ENCODE data around the gene ATF3. TPM values are rescaled to one million over a fixed set of nuclear protein-coding genes. Genes with fewer than 3 reads are reported as not detected.

ATF3 gene
- polyA plus RNA-seq, 1 donor from 2014 or later, result 7.2 TPM

- Histone ChIP-seq H4K20me1 (ENCODE audit: insufficient read depth) (no peaks in the 10 kb centered on the region), H2AFZ (ENCODE audit: low read depth, low read length) (no peak overlapping the region), H3K4me2 (ENCODE audit: low read length) (no peak overlapping the region), H3K9me2 (ENCODE audit: insufficient read depth, low read length) (no peaks in the 10 kb centered on the region), H3K27ac (ENCODE audit: low read length) (no peak overlapping the region), H3K36me3 (ENCODE audit: insufficient read depth, low read length) (no peaks in the 10 kb centered on the region), H3K9me3 (ENCODE audit: low read length) (no peaks in the 10 kb centered on the region), H3K27me3 (ENCODE audit: insufficient read depth, low read depth, low read length) (peaks cover 29% of the 10 kb centered on the region), H3K4me3 (ENCODE audit: low read length) (no peak overlapping the region), H3K79me2 (replicated peaks; ENCODE audit: insufficient read depth, low read length) (no peaks in the 10 kb centered on the region), H3K9ac (ENCODE audit: low read length) (no peak overlapping the region), H3F3A (ENCODE audit: insufficient read depth, low read length, poor library complexity, severe bottlenecking) (no peaks in the 10 kb centered on the region)
- TF ChIP-seq RAD21 (conservative IDR thresholded peaks at IDR 0.05) (no peak), SMC3 (conservative IDR thresholded peaks at IDR 0.05; ENCODE audit: poor library complexity) (no peak), EP300 (conservative IDR thresholded peaks at IDR 0.05; ENCODE audit: poor library complexity, severe bottlenecking) (no peak), REST (IDR thresholded peaks at IDR 0.05; ENCODE audit: borderline replicate concordance) (no peak), TAF1 (IDR thresholded peaks at IDR 0.05; ENCODE audit: low read depth) (no peak), MXI1 (conservative IDR thresholded peaks at IDR 0.05; ENCODE audit: poor library complexity, severe bottlenecking) (no peak), POLR2AphosphoS5 (IDR thresholded peaks at IDR 0.05) (no peak), CTCF (IDR thresholded peaks at IDR 0.05; ENCODE audit: poor library complexity, severe bottlenecking) (no peak)
These were observed 7.6 kb upstream of the ATF3 start for GRCh38 chr1:212600980-212601379.

DNA sequence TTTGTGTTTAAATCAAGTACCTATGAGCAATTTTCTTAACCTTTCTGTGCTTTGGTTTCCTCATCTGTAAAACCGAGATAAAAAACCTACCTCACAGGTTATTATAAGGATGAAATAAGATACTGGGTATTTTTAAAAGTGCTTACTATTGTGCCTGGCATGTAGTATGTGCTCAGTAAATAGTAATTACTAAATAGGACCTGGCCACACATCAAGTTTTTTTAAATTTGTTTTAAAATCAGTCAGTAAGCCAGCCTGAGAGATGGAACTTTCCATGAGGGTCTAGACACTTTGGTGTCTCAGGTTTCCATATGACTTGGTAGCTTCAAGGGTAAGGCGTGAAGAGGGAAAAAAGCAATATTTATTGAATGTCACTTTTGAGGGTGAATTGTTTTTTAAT lies 7.0 kb upstream of the ATF3 start:
- Histone ChIP-seq H3K27me3 (ENCODE audit: insufficient read depth, low read depth, low read length) (peaks cover 34% of the 10 kb centered on the region), H4K20me1 (ENCODE audit: insufficient read depth) (no peaks in the 10 kb centered on the region), H3K36me3 (ENCODE audit: insufficient read depth, low read length) (no peaks in the 10 kb centered on the region)

More for the DNA sequence above, 7.0 kb upstream of the ATF3 start:
- no peaks in the 10 kb centered on the region for H3K79me2 ChIP-seq (replicated peaks; ENCODE audit: insufficient read depth, low read length)
- H3K4me2 ChIP-seq (ENCODE audit: low read length), result no peak overlapping the region
- H2AFZ ChIP-seq (ENCODE audit: low read depth, low read length), result no peak overlapping the region
- TF ChIP-seq MXI1 (conservative IDR thresholded peaks at IDR 0.05; ENCODE audit: poor library complexity, severe bottlenecking), result no peak
- no peak for TF ChIP-seq CTCF (IDR thresholded peaks at IDR 0.05; ENCODE audit: poor library complexity, severe bottlenecking)
- no peak for TF ChIP-seq EP300 (conservative IDR thresholded peaks at IDR 0.05; ENCODE audit: poor library complexity, severe bottlenecking)
- TF ChIP-seq RAD21 (conservative IDR thresholded peaks at IDR 0.05), result no peak
- no peak for TF ChIP-seq REST (IDR thresholded peaks at IDR 0.05; ENCODE audit: borderline replicate concordance)
- no peak for TF ChIP-seq TAF1 (IDR thresholded peaks at IDR 0.05; ENCODE audit: low read depth)
- no peak for TF ChIP-seq POLR2AphosphoS5 (IDR thresholded peaks at IDR 0.05)
- no peak for TF ChIP-seq SMC3 (conservative IDR thresholded peaks at IDR 0.05; ENCODE audit: poor library complexity)
- TF ChIP-seq EZH2 (IDR thresholded peaks at IDR 0.05; ENCODE audit: borderline replicate concordance, insufficient read depth, low read length, poor library complexity, severe bottlenecking), result no peak
- H3K4me3 ChIP-seq (ENCODE audit: low read length), result no peak overlapping the region
- H3K9ac ChIP-seq (ENCODE audit: low read length), result no peak overlapping the region
- no peaks in the 10 kb centered on the region for H3K9me3 ChIP-seq (ENCODE audit: low read length)
- H3K27ac ChIP-seq (ENCODE audit: low read length), result no peak overlapping the region
- H3F3A ChIP-seq (ENCODE audit: insufficient read depth, low read length, poor library complexity, severe bottlenecking), result no peaks in the 10 kb centered on the region
- no peaks in the 10 kb centered on the region for H3K9me2 ChIP-seq (ENCODE audit: insufficient read depth, low read length)
